Karpas-422 (cell line): Measurements from ENCODE around the gene CNTNAP2. TPM values are rescaled to one million over a fixed set of nuclear protein-coding genes. Genes with fewer than 3 reads are reported as not detected.

ENCODE experiments used
- DNase-seq: peaks from one replicate; pipeline ENCODE4 v3.0.0-alpha.2; 2015
- H2AFZ ChIP-seq: fragments of 200-600 bp; sonication (generic); 2 replicates; pipeline ENCODE4 v1.6.1; 2014; ENCODE audit warnings: antibody characterized with exemption, low read length, mixed read lengths
- H3K27ac ChIP-seq: fragments of 200-600 bp; sonication (generic); 2 replicates; pipeline ENCODE4 v1.5.1; 2014; ENCODE audit warnings: mild to moderate bottlenecking, low read length, moderate library complexity
- H3K27me3 ChIP-seq: fragments of 200-600 bp; sonication (generic); 2 replicates; pipeline ENCODE4 v1.6.1; 2014; ENCODE audit warnings: low read length, mixed read lengths
- H3K36me3 ChIP-seq: fragments of 200-600 bp; sonication (generic); 2 replicates; pipeline ENCODE4 v1.6.1; 2014; ENCODE audit warnings: low read length, mixed read lengths; ENCODE audit not compliant: insufficient read depth
- H3K4me1 ChIP-seq: fragments of 200-600 bp; sonication (generic); 2 replicates; pipeline ENCODE4 v1.6.1; 2014; ENCODE audit warnings: mild to moderate bottlenecking, low read length, mixed read lengths
- H3K4me2 ChIP-seq: fragments of 200-600 bp; sonication (generic); 2 replicates; pipeline ENCODE4 v1.6.1; 2014; ENCODE audit warnings: low read length, low read depth, mild to moderate bottlenecking; ENCODE audit not compliant: poor library complexity, severe bottlenecking
- H3K4me3 ChIP-seq: fragments of 200-600 bp; sonication (generic); 2 replicates; pipeline ENCODE4 v1.5.1; 2014; ENCODE audit warnings: mild to moderate bottlenecking, antibody characterized with exemption, low read length, mixed read lengths
- H3K79me2 ChIP-seq: fragments of 200-600 bp; sonication (generic); 2 replicates; pipeline ENCODE4 v1.6.1; 2014; ENCODE audit warnings: mild to moderate bottlenecking, low read length, mixed read lengths
- H3K9ac ChIP-seq: fragments of 200-600 bp; sonication (generic); 2 replicates; pipeline ENCODE4 v1.6.0; 2014; ENCODE audit warnings: low read length
- H3K9me2 ChIP-seq: fragments of 200-600 bp; sonication (generic), shearing (Covaris generic); replicated peaks from 2 replicates; pipeline ENCODE4 v1.6.0; 2014; ENCODE audit warnings: mild to moderate bottlenecking, low read length, moderate library complexity; ENCODE audit not compliant: insufficient read depth
- H3K9me3 ChIP-seq: fragments of 300-700, 200-600 bp; sonication (generic); 2 replicates; pipeline ENCODE4 v1.6.1; 2014; ENCODE audit warnings: low read length, mixed read lengths
- H4K20me1 ChIP-seq: fragments of 200-600 bp; sonication (generic); 2 replicates; pipeline ENCODE4 v1.6.1; 2014; ENCODE audit warnings: mild to moderate bottlenecking, antibody characterized with exemption, low read length, low read depth; ENCODE audit not compliant: insufficient read depth
- total RNA-seq: library from RNA; depleted of rRNA; stranded (reverse); fragments of >200 nt; shearing (Covaris generic); gene quantifications from 2 replicates; pipeline ENCODE4 v1.2.3, GENCODE V29; 2014; ENCODE audit warnings: low replicate concordance

Gene CNTNAP2
- total RNA-seq, 1 experiment from 2014 or later: not detected

DNA sequence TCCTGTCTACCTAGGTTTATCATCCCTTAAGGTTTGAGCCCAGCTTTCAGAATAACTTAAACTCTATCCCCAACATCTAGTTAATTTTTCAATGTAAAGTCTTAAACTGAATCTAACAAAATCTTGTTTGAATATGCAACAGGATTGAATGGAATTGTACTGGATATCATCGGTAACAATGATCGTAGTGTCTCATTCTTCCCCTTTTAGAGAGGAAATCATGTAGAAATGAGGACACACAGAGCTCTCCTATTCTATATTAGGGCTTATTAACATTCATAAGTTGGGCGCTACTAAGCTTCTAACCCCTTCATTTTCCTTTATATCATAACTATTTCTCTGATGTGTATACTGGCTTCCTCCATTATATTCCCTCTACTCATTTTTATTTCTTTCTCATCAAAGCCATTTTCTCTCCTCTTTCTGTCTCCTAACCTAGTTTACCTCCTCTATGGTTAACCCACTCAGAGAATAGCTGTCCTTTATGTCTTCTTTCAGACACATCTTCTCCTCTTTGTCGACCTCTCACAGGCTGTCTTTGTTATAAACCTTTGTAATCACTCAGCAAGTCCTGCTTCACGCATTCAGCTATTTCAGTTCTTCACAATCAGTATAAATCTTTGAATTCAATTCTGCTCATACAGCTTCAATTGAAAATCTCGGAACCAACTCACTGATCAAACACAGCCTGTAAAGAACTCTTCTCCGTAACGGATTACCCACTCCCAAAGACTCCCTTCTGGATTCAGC lies 1455.0 kb downstream of the CNTNAP2 start:
- no peak overlapping the region for H3K9ac ChIP-seq
- no peaks in the 10 kb centered on the region for H3K4me1 ChIP-seq
- H3K4me3 ChIP-seq: no peak overlapping the region
- H4K20me1 ChIP-seq: no peaks in the 10 kb centered on the region
- no peaks in the 10 kb centered on the region for H3K9me2 ChIP-seq
- H3K9me3 ChIP-seq: 0 out of 2 replicates have a peak, but pooled peaks cover 3% of the 10 kb centered on the region
- no peak overlapping the region for H3K27ac ChIP-seq
- H3K4me2 ChIP-seq: no peak overlapping the region
- no peaks in the 10 kb centered on the region for H3K27me3 ChIP-seq
- no peaks in the 10 kb centered on the region for H3K79me2 ChIP-seq
- H3K36me3 ChIP-seq: no peaks in the 10 kb centered on the region
- no peak overlapping the region for H2AFZ ChIP-seq
- no peak for DNase-seq

DNA sequence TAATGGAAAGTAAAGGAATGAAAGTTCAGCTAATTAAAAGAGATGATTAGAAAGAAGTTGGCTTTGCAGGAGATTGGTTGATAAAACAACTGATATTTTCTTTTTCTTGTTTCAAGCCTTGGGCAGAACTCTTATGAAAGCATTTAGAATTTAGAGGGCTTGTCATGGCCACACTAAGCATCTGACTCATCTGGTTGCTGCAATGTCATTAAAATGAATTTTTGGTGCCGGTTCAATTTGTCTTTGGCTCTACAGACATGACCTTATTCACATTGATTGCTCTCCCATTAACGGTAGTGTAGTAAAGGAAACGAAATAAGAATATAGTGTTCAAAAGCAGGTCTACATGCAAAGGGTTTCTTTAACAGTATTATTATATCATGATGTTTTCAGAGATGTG lies 1461.6 kb downstream of the CNTNAP2 start:
- Histone ChIP-seq H4K20me1 (no peaks in the 10 kb centered on the region), H2AFZ (no peak overlapping the region), H3K27me3 (no peaks in the 10 kb centered on the region), H3K79me2 (no peaks in the 10 kb centered on the region), H3K27ac (no peak overlapping the region), H3K4me2 (no peak overlapping the region), H3K9me2 (no peaks in the 10 kb centered on the region), H3K9me3 (no peaks in the 10 kb centered on the region; the same call in 1 of the 2 replicates), H3K4me1 (no peaks in the 10 kb centered on the region), H3K4me3 (no peak overlapping the region), H3K36me3 (no peaks in the 10 kb centered on the region), H3K9ac (no peak overlapping the region)
- no peak for DNase-seq

DNA sequence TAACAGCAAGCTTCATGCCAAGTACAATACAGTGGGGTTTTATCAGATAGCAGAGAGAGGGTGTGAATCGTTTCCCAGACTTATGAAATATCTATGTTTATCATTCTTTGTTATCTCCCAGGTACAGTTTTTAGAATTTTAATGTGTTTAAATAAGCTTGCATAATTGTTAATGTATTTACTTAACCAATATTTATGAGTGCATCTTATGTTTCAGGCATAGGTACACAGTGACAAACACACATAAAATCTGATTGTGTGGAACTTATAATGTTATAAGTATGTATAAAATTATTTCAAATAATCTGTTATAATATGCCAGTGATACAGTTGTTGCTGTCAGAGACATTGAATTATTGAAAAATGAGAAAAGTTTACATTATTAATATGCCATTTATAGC lies 1462.5 kb downstream of the CNTNAP2 start:
- no peak overlapping the region for H2AFZ ChIP-seq
- no peak overlapping the region for H3K4me3 ChIP-seq
- no peak overlapping the region for H3K4me2 ChIP-seq
- H3K27ac ChIP-seq: no peak overlapping the region
- H3K9ac ChIP-seq: no peak overlapping the region
- H3K36me3 ChIP-seq: no peaks in the 10 kb centered on the region
- H3K27me3 ChIP-seq: no peaks in the 10 kb centered on the region
- no peaks in the 10 kb centered on the region for H3K9me2 ChIP-seq
- H3K9me3 ChIP-seq: no peaks in the 10 kb centered on the region; the same call in 1 of the 2 replicates
- H3K79me2 ChIP-seq: no peaks in the 10 kb centered on the region
- no peak for DNase-seq
- no peaks in the 10 kb centered on the region for H4K20me1 ChIP-seq
- no peaks in the 10 kb centered on the region for H3K4me1 ChIP-seq

DNA sequence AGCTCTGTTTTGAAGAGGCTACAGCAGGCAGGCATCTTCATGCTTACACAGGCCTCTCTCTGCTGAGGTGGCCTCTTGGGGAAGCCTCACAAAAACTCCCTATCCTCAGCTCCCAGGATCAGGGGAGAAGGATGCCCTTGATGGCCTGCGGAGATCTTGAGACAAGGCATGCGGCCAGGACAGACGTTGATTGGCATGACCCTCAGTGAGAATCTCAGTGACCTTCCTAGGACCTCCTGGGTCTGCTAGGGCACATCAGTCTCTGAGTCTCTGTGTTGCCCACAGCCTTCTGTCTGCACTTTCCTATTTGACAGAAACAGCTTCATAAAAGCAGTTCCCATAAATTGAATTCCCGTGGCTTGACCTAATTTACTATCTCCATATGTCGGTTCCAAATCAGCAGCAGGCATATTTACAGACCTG lies 1468.2 kb downstream of the CNTNAP2 start:
- Histone ChIP-seq H3K4me1 (no peaks in the 10 kb centered on the region), H3K9me3 (peaks cover 3% of the 10 kb centered on the region; the same call in 1 of the 2 replicates), H3K4me3 (no peak overlapping the region), H3K4me2 (no peak overlapping the region), H3K9me2 (no peaks in the 10 kb centered on the region), H4K20me1 (no peaks in the 10 kb centered on the region), H3K36me3 (no peaks in the 10 kb centered on the region), H3K27me3 (no peaks in the 10 kb centered on the region), H3K9ac (no peak overlapping the region), H3K79me2 (no peaks in the 10 kb centered on the region), H3K27ac (no peak overlapping the region), H2AFZ (no peak overlapping the region)
- no peak for DNase-seq

DNA sequence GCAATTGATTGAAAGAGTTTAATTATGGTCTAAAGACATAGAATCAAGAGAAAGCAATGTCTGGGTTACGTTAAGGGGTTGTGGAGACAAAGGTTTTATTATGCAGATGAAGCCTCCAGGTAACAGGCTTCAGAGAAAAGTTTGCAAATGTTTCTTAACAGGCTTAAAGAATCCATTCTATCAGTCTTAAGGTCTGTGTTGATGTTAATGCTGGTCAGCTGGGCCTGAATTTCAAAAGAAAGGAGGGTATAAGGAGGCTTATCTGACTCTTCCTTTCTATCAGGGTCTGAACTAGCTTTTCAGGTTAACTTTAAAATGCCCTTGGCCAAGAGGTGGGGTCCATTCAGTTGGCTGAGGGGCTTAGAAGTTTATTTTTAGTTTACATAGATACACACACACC lies 1469.5 kb downstream of the CNTNAP2 start:
- H3K9ac ChIP-seq: no peak overlapping the region
- H3K4me3 ChIP-seq: no peak overlapping the region
- no peaks in the 10 kb centered on the region for H3K27me3 ChIP-seq
- DNase-seq: no peak
- no peaks in the 10 kb centered on the region for H4K20me1 ChIP-seq
- no peaks in the 10 kb centered on the region for H3K79me2 ChIP-seq
- H2AFZ ChIP-seq: no peak overlapping the region
- H3K4me1 ChIP-seq: no peaks in the 10 kb centered on the region
- peaks cover 3% of the 10 kb centered on the region; the same call in 1 of the 2 replicates for H3K9me3 ChIP-seq
- H3K27ac ChIP-seq: no peak overlapping the region
- no peaks in the 10 kb centered on the region for H3K36me3 ChIP-seq
- H3K4me2 ChIP-seq: no peak overlapping the region
- no peaks in the 10 kb centered on the region for H3K9me2 ChIP-seq

DNA sequence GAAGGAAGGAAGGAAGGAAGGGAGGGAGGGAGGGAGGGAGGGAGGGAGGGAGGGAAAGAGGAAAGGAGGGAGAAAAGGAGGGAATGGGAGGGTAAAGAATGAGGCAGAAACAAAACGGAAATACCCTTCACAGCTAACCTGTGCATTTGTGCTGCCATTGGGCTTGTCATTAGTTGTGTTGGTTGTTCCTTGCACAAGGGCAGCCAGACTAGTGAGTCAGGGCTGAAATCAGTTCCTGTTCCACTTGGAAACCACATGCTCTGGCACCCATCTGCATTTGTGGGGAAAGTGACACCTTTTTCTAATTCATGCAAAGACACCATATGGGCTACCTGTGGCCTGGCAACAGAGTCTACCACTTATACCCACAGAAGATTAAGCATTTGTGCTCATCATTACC lies 1469.9 kb downstream of the CNTNAP2 start:
- Histone ChIP-seq H3K27ac (no peak overlapping the region), H2AFZ (no peak overlapping the region), H3K4me1 (no peaks in the 10 kb centered on the region), H3K9ac (no peak overlapping the region), H3K79me2 (no peaks in the 10 kb centered on the region), H3K4me3 (no peak overlapping the region), H3K4me2 (no peak overlapping the region), H3K27me3 (no peaks in the 10 kb centered on the region), H3K9me3 (peaks cover 3% of the 10 kb centered on the region; the same call in 1 of the 2 replicates), H4K20me1 (no peaks in the 10 kb centered on the region), H3K9me2 (no peaks in the 10 kb centered on the region), H3K36me3 (no peaks in the 10 kb centered on the region)
- no peak for DNase-seq

DNA sequence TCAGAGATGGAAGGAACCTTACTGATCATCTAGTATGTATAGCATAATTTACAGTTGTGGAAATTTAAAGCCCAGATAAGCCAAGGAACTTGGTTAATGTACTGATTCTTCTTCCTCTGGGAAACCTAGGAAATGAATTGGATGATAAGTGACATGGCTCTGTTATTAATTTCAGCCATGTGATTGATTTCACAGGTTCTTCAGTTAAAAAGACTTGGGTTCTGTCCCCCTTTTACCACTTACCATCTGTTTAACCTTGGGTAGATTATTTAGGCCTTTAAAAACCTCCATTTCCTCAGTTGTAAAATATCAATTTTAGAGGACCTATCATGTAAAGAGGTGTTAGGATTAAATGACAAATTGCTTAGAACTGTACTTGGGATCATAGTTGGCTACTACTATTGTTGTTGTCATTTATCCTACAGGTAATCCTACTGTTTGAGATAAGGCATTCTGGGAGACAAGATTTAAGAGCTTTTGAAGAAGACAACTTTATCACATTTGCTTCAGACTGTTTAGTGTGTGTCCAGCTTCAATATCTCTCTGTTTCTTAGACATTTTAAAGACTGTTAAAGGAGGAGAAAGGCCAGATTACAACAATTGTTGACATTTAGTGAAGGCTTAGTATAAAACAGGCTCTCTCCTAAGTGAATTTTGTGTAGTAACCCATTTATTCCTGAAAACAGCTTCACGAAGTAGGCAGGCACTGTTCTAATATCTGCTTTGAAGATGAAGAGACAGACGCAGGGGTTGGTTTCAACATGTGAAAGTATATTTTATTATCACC lies 1476.9 kb downstream of the CNTNAP2 start:
- H3K4me2 ChIP-seq: no peak overlapping the region
- no peaks in the 10 kb centered on the region for H3K27me3 ChIP-seq
- H2AFZ ChIP-seq: no peak overlapping the region
- H3K4me1 ChIP-seq: no peaks in the 10 kb centered on the region
- no peaks in the 10 kb centered on the region for H3K79me2 ChIP-seq
- DNase-seq: no peak
- H3K9me3 ChIP-seq: peaks cover 12% of the 10 kb centered on the region
- H3K4me3 ChIP-seq: no peak overlapping the region
- H3K9ac ChIP-seq: no peak overlapping the region
- H3K9me2 ChIP-seq: no peaks in the 10 kb centered on the region
- H3K36me3 ChIP-seq: no peaks in the 10 kb centered on the region
- H4K20me1 ChIP-seq: no peaks in the 10 kb centered on the region
- H3K27ac ChIP-seq: no peak overlapping the region

DNA sequence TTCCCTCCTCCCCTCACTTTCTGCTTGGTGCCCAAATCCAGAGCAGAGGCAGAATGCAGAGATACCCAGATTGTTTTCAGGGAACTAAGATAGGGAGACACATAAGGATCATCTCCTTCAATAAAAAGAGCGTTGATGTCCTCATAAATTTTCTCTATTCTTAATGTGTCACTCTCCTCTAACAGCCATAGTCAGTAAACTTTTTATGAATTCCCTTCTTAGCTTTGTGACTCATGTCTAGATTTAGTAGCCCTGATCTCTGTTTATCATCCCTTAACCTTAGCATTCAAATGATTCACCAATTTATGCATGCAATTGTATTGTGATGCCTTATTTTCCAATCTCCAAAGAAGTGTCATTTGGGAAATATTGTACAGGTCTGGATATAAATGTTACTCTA lies 1478.4 kb downstream of the CNTNAP2 start:
- no peaks in the 10 kb centered on the region for H3K9me2 ChIP-seq
- no peaks in the 10 kb centered on the region for H3K4me1 ChIP-seq
- no peak overlapping the region for H2AFZ ChIP-seq
- no peak overlapping the region for H3K27ac ChIP-seq
- H3K9me3 ChIP-seq: peaks cover 9% of the 10 kb centered on the region
- H3K36me3 ChIP-seq: no peaks in the 10 kb centered on the region
- H3K4me2 ChIP-seq: no peak overlapping the region
- no peak overlapping the region for H3K4me3 ChIP-seq
- DNase-seq: no peak
- H3K9ac ChIP-seq: no peak overlapping the region
- no peaks in the 10 kb centered on the region for H3K27me3 ChIP-seq
- no peaks in the 10 kb centered on the region for H3K79me2 ChIP-seq
- H4K20me1 ChIP-seq: no peaks in the 10 kb centered on the region
